HG03575 (cell line): Measurements from ENCODE around the gene PRAMEF20.

Source experiments
- ATAC-seq: cut with Tn5 transposase; IDR thresholded peaks from one replicate; pipeline ENCODE4 v1.9.1; 2021; ENCODE audit not compliant: unreplicated experiment, insufficient number of reproducible peaks, low FRiP score; ENCODE audit errors: extremely low read depth

Gene PRAMEF20

GRCh38 chr1:13456904-13457532 lies 46.8 kb downstream of the PRAMEF20 start:
- no peak for ATAC-seq

GRCh38 chr1:13461977-13462376 lies 51.7 kb downstream of the PRAMEF20 start:
- no peak for ATAC-seq

- ATAC-seq: no peak
These were observed 52.4 kb downstream of the PRAMEF20 start for GRCh38 chr1:13462682-13463081.

- no peak for ATAC-seq
These were observed 55.3 kb downstream of the PRAMEF20 start for GRCh38 chr1:13465515-13465914.

- ATAC-seq: no peak
These were observed 59.1 kb downstream of the PRAMEF20 start for GRCh38 chr1:13469343-13469742.
